ENCODE measurements around the gene AP5S1. TPM values are rescaled to one million over a fixed set of nuclear protein-coding genes. Genes with fewer than 3 reads are reported as not detected.
"Not testable (repeated sequence)": the region's sequence is repeated elsewhere in the genome, so short reads cannot be mapped to it uniquely, and the experiment has no call there.

AP5S1 gene
- total RNA-seq, 1 experiment from 2014 or later, result 13.8 TPM

GRCh38 chr20:3808544-3808943, 11.8 kb upstream of the AP5S1 start:
- no peak for DNase-seq (ENCODE audit: extremely low read depth, low read depth)

- peak; percentile 97 for DNase-seq (ENCODE audit: extremely low read depth, low read depth)
These were observed 8.7 kb upstream of the AP5S1 start for GRCh38 chr20:3811467-3812258.

GRCh38 chr20:3812259-3812681, 8.1 kb upstream of the AP5S1 start:
- DNase-seq (ENCODE audit: extremely low read depth, low read depth), result no peak

GRCh38 chr20:3812975-3813847, 7.1 kb upstream of the AP5S1 start:
- DNase-seq (ENCODE audit: extremely low read depth, low read depth), result no peak

- DNase-seq (ENCODE audit: extremely low read depth, low read depth), result no peak
These were observed 6.3 kb upstream of the AP5S1 start for GRCh38 chr20:3813848-3814581.

- DNase-seq (ENCODE audit: extremely low read depth, low read depth), result no peak
These were observed 5.3 kb upstream of the AP5S1 start for GRCh38 chr20:3814928-3815495.

GRCh38 chr20:3815703-3816315, 4.5 kb upstream of the AP5S1 start:
- no peak for DNase-seq (ENCODE audit: extremely low read depth, low read depth)

GRCh38 chr20:3818155-3819151, 1.9 kb upstream of the AP5S1 start:
- DNase-seq (ENCODE audit: extremely low read depth, low read depth), result peak; percentile 86

GRCh38 chr20:3819411-3820047, 818 bp upstream of the AP5S1 start:
- no peak for DNase-seq (ENCODE audit: extremely low read depth, low read depth)

- no peak for DNase-seq (ENCODE audit: extremely low read depth, low read depth)
These were observed 767 bp downstream of the AP5S1 start for GRCh38 chr20:3820901-3821727.

- no peak for DNase-seq (ENCODE audit: extremely low read depth, low read depth)
These were observed 1.6 kb downstream of the AP5S1 start for GRCh38 chr20:3821996-3822395.

GRCh38 chr20:3823881-3824280, 3.5 kb downstream of the AP5S1 start:
- no peak for DNase-seq (ENCODE audit: extremely low read depth, low read depth)

- no peak for DNase-seq (ENCODE audit: extremely low read depth, low read depth)
These were observed 5.2 kb downstream of the AP5S1 start for GRCh38 chr20:3825526-3825925.

GRCh38 chr20:3826420-3826819, 6.1 kb downstream of the AP5S1 start:
- DNase-seq (ENCODE audit: extremely low read depth, low read depth), result no peak

GRCh38 chr20:3828798-3829197, 8.5 kb downstream of the AP5S1 start:
- no peak for DNase-seq (ENCODE audit: extremely low read depth, low read depth)

- not testable (repeated sequence) for DNase-seq (ENCODE audit: extremely low read depth, low read depth)
These were observed 9.5 kb downstream of the AP5S1 start for GRCh38 chr20:3829891-3830290.

- DNase-seq (ENCODE audit: extremely low read depth, low read depth), result no peak
These were observed 15.8 kb downstream of the AP5S1 start for GRCh38 chr20:3836132-3836531.

- DNase-seq (ENCODE audit: extremely low read depth, low read depth), result no peak
These were observed 19.0 kb downstream of the AP5S1 start for GRCh38 chr20:3839328-3839727.
